Activated naive CD8-positive, alpha-beta T cell treated with anti-CD3 and anti-CD28 coated beads, Interleukin-2, amount 50 U/mL, for 24 hours (primary cell): Measurements from ENCODE around the gene PSMD8.
"Not testable (repeated sequence)": the region's sequence is repeated elsewhere in the genome, so short reads cannot be mapped to it uniquely, and the experiment has no call there.

Experiments used
- ATAC-seq: fragments of 150-1000 bp; cut with Tn5 transposase; one replicate; pipeline ENCODE4 v1.10.0; 2021
- DNase-seq: peaks from one replicate; pipeline ENCODE4 v3.0.0; 2021
- H3K27ac Mint-ChIP-seq: one replicate; pipeline ENCODE4 v1.8.0; 2021; ENCODE audit warnings: mild to moderate bottlenecking, mixed read lengths
- H3K27me3 Mint-ChIP-seq: one replicate; pipeline ENCODE4 v1.8.0; 2021; ENCODE audit warnings: mixed read lengths
- H3K36me3 Mint-ChIP-seq: one replicate; pipeline ENCODE4 v1.8.0; 2021; ENCODE audit warnings: low read depth, mixed read lengths
- H3K4me1 Mint-ChIP-seq: one replicate; pipeline ENCODE4 v1.8.0; 2021; ENCODE audit warnings: mixed read lengths
- H3K4me3 Mint-ChIP-seq: one replicate; pipeline ENCODE4 v1.8.0; 2021; ENCODE audit warnings: mild to moderate bottlenecking, moderate library complexity, mixed read lengths
- H3K9me3 Mint-ChIP-seq: one replicate; pipeline ENCODE4 v1.8.0; 2021; ENCODE audit warnings: mixed read lengths

PSMD8 gene

GRCh38 chr19:38355728-38356725 lies 18.3 kb upstream of the PSMD8 start:
- ATAC-seq (no peak), DNase-seq (no peak)
- Mint-ChIP-seq H3K9me3 (no peaks in the 10 kb centered on the region), H3K27ac (no peak overlapping the region), H3K4me1 (peaks cover 4% of the 10 kb centered on the region), H3K27me3 (peaks cover 18% of the 10 kb centered on the region), H3K36me3 (no peaks in the 10 kb centered on the region), H3K4me3 (no peak overlapping the region)

- Mint-ChIP-seq H3K27ac (no peak overlapping the region), H3K4me1 (peaks cover 11% of the 10 kb centered on the region), H3K36me3 (no peaks in the 10 kb centered on the region), H3K9me3 (no peaks in the 10 kb centered on the region), H3K27me3 (peaks cover 25% of the 10 kb centered on the region), H3K4me3 (no peak overlapping the region)
- ATAC-seq (no peak), DNase-seq (no peak)
Measured at GRCh38 chr19:38358071-38358470, 16.3 kb upstream of the PSMD8 start.

- no peaks in the 10 kb centered on the region for H3K36me3 Mint-ChIP-seq
- H3K4me1 Mint-ChIP-seq = peaks cover 13% of the 10 kb centered on the region
- no peak overlapping the region for H3K27ac Mint-ChIP-seq
- H3K27me3 Mint-ChIP-seq = peaks cover 30% of the 10 kb centered on the region
- DNase-seq (no peak), ATAC-seq (no peak)
- no peaks in the 10 kb centered on the region for H3K9me3 Mint-ChIP-seq
- no peak overlapping the region for H3K4me3 Mint-ChIP-seq
Measured at GRCh38 chr19:38359242-38360021, 14.9 kb upstream of the PSMD8 start.

- Mint-ChIP-seq H3K27ac (no peak overlapping the region), H3K36me3 (no peaks in the 10 kb centered on the region), H3K4me1 (peaks cover 13% of the 10 kb centered on the region), H3K27me3 (peaks cover 30% of the 10 kb centered on the region), H3K9me3 (no peaks in the 10 kb centered on the region), H3K4me3 (no peak overlapping the region)
- ATAC-seq (no peak), DNase-seq (no peak)
Measured at GRCh38 chr19:38360351-38360750, 14.0 kb upstream of the PSMD8 start.

- no peak for ATAC-seq
- Mint-ChIP-seq H3K36me3 (no peaks in the 10 kb centered on the region), H3K27me3 (peaks cover 30% of the 10 kb centered on the region), H3K4me3 (peak overlapping the region; percentile 36), H3K4me1 (peaks cover 13% of the 10 kb centered on the region), H3K27ac (no peak overlapping the region), H3K9me3 (no peaks in the 10 kb centered on the region)
- no peak for DNase-seq
Measured at GRCh38 chr19:38360839-38361631, 13.3 kb upstream of the PSMD8 start.

- Mint-ChIP-seq H3K4me3 (peak overlapping the region; percentile 82), H3K4me1 (peaks cover 13% of the 10 kb centered on the region), H3K36me3 (no peaks in the 10 kb centered on the region), H3K27me3 (peaks cover 30% of the 10 kb centered on the region), H3K27ac (no peak overlapping the region), H3K9me3 (no peaks in the 10 kb centered on the region)
- DNase-seq = peak; percentile 72
- peak; percentile 72 for ATAC-seq
Measured at GRCh38 chr19:38361633-38362075, 12.7 kb upstream of the PSMD8 start.

- ATAC-seq = peak; percentile 62
- Mint-ChIP-seq H3K36me3 (no peaks in the 10 kb centered on the region), H3K4me3 (peak overlapping the region; percentile 82), H3K9me3 (no peaks in the 10 kb centered on the region), H3K27ac (no peak overlapping the region), H3K4me1 (peaks cover 13% of the 10 kb centered on the region), H3K27me3 (peaks cover 30% of the 10 kb centered on the region)
- peak; percentile 83 for DNase-seq
Measured at GRCh38 chr19:38362076-38362945, 12.1 kb upstream of the PSMD8 start.

- not testable (repeated sequence) for H3K27ac Mint-ChIP-seq, DNase-seq, H3K9me3 Mint-ChIP-seq, ATAC-seq, H3K36me3 Mint-ChIP-seq
- Mint-ChIP-seq H3K4me3 (peak overlapping the region; percentile 14), H3K4me1 (peaks cover 13% of the 10 kb centered on the region), H3K27me3 (peaks cover 30% of the 10 kb centered on the region)
Measured at GRCh38 chr19:38362946-38363688, 11.3 kb upstream of the PSMD8 start.

GRCh38 chr19:38367041-38367440 lies 7.3 kb upstream of the PSMD8 start:
- no peak for ATAC-seq
- H3K4me3 Mint-ChIP-seq = no peak overlapping the region
- no peaks in the 10 kb centered on the region for H3K36me3 Mint-ChIP-seq
- H3K9me3 Mint-ChIP-seq = no peaks in the 10 kb centered on the region
- H3K27ac Mint-ChIP-seq = no peak overlapping the region
- H3K27me3 Mint-ChIP-seq = peaks cover 7% of the 10 kb centered on the region
- DNase-seq = no peak
- H3K4me1 Mint-ChIP-seq = peaks cover 6% of the 10 kb centered on the region

- DNase-seq (no peak), ATAC-seq (no peak)
- Mint-ChIP-seq H3K27me3 (peaks cover 2% of the 10 kb centered on the region), H3K36me3 (peaks cover under 1% of the 10 kb centered on the region), H3K9me3 (no peaks in the 10 kb centered on the region), H3K4me3 (no peak overlapping the region), H3K4me1 (peaks cover 4% of the 10 kb centered on the region), H3K27ac (no peak overlapping the region)
Measured at GRCh38 chr19:38369584-38369983, 4.8 kb upstream of the PSMD8 start.

- H3K27me3 Mint-ChIP-seq = peaks cover 2% of the 10 kb centered on the region
- DNase-seq = no peak
- H3K4me1 Mint-ChIP-seq = peaks cover 9% of the 10 kb centered on the region
- ATAC-seq = no peak
- no peaks in the 10 kb centered on the region for H3K9me3 Mint-ChIP-seq
- H3K4me3 Mint-ChIP-seq = no peak overlapping the region
- no peak overlapping the region for H3K27ac Mint-ChIP-seq
- peaks cover 7% of the 10 kb centered on the region for H3K36me3 Mint-ChIP-seq
Measured at GRCh38 chr19:38370299-38370698, 4.1 kb upstream of the PSMD8 start.

GRCh38 chr19:38371081-38371480 lies 3.3 kb upstream of the PSMD8 start:
- Mint-ChIP-seq H3K9me3 (no peaks in the 10 kb centered on the region), H3K27me3 (peaks cover 2% of the 10 kb centered on the region), H3K27ac (no peak overlapping the region), H3K4me1 (peaks cover 16% of the 10 kb centered on the region), H3K4me3 (no peak overlapping the region), H3K36me3 (peaks cover 13% of the 10 kb centered on the region)
- ATAC-seq (no peak), DNase-seq (no peak)

GRCh38 chr19:38373907-38374331 lies 452 bp upstream of the PSMD8 start:
- Mint-ChIP-seq H3K27ac (peak overlapping the region; percentile 77), H3K36me3 (peaks cover 30% of the 10 kb centered on the region), H3K9me3 (no peaks in the 10 kb centered on the region), H3K4me3 (peak overlapping the region; percentile 98), H3K4me1 (peaks cover 27% of the 10 kb centered on the region), H3K27me3 (no peaks in the 10 kb centered on the region)
- ATAC-seq (no peak), DNase-seq (no peak)
